COLO829 (cell line): ENCODE measurements around the gene MTLN.
"Not testable (repeated sequence)": the region's sequence is repeated elsewhere in the genome, so short reads cannot be mapped to it uniquely, and the experiment has no call there.

Experiments used
- DNase-seq: peaks from one replicate; pipeline ENCODE4 v3.0.0; 2012; ENCODE audit warnings: low spot score

Gene MTLN

GRCh38 chr2:110198016-110198415 is 14.3 kb downstream of the MTLN start:
- no peak for DNase-seq

- no peak for DNase-seq
Observed at GRCh38 chr2:110197452-110197851, 14.9 kb downstream of the MTLN start.

- DNase-seq: not testable (repeated sequence)
Observed at GRCh38 chr2:110190169-110190568, 22.2 kb downstream of the MTLN start.

GRCh38 chr2:110182449-110182848 is 29.9 kb downstream of the MTLN start:
- no peak for DNase-seq

GRCh38 chr2:110180036-110180435 is 32.3 kb downstream of the MTLN start:
- no peak for DNase-seq

- DNase-seq: no peak
Observed at GRCh38 chr2:110173523-110173922, 38.8 kb downstream of the MTLN start.

GRCh38 chr2:110172506-110172905 is 39.8 kb downstream of the MTLN start:
- no peak for DNase-seq

GRCh38 chr2:110170102-110170501 is 42.2 kb downstream of the MTLN start:
- no peak for DNase-seq

- DNase-seq: no peak
Observed at GRCh38 chr2:110167326-110168000, 44.9 kb downstream of the MTLN start.

- DNase-seq: no peak
Observed at GRCh38 chr2:110166266-110166665, 46.1 kb downstream of the MTLN start.
